K562 (cell line): ENCODE results near the gene ARHGAP42. TPM values are rescaled to one million over a fixed set of nuclear protein-coding genes. Genes with fewer than 3 reads are reported as not detected.

ENCODE experiments used
- ATAC-seq: fragments of 200-7000 bp; cut with Tn5 transposase; 3 replicates; pipeline ENCODE4 v1.9.1; 2020; ENCODE audit warnings: moderate library complexity
- BruUV-seq: library from RNA; stranded (reverse); fragments of 400-500 nt; replicated peaks from 2 replicates; lab custom pipeline; 2021; lab: Mats Ljungman, UMichigan
- CTCF ChIA-PET: fragments of 300-600 bp; formaldehyde crosslinking; extraction: SDS; loops from one replicate; lab custom pipeline; 2021; ENCODE audit warnings: low intra/inter-chr PET ratio; lab: Yijun Ruan, JAX
- POLR2A ChIA-PET: fragments of 300-600, 350-650 bp; sonication (Branson Sonifier 250); formaldehyde crosslinking; extraction: SDS; loops from one replicate; lab custom pipeline; 2021; ENCODE audit warnings: antibody characterized with exemption, inconsistent platforms; lab: Yijun Ruan, JAX
- DNase-seq, 4 experiments: peaks; one replicate each; pipeline versions ENCODE4 v3.0.0 to v3.0.0-alpha.2; 2011 to 2018; ENCODE audit warnings: low spot score in 3 of 4, mixed read lengths in 3 of 4; ENCODE audit errors: extremely low read depth in 1 of 4
- FAIRE-seq: peaks from 2 replicates; lab custom pipeline; 2011; peaks lifted over from hg19 to GRCh38; lab: Jason Lieb, UNC
- H2AFZ ChIP-seq: 2 replicates; pipeline ENCODE4 v1.6.0; 2011; ENCODE audit warnings: low read depth, low read length, control low read depth, inconsistent platforms
- H3K27ac ChIP-seq: fragments of 200-600 bp; 3 replicates; pipeline ENCODE4 v1.8.0; 2011; ENCODE audit warnings: low read depth, mild to moderate bottlenecking, control low read depth, inconsistent platforms, low read length, moderate library complexity, mixed read lengths; ENCODE audit errors: extremely low read depth
- H3K27me3 ChIP-seq, 2 experiments: fragments of 300-600 bp in 1 of 2; 2 replicates in 1 of 2; 3 replicates in 1 of 2; pipeline versions ENCODE4 v1.6.0 to v1.8.0; 2011; ENCODE audit warnings: inconsistent platforms in 2 of 2, low read length in 2 of 2, mild to moderate bottlenecking in 1 of 2, mixed read lengths in 1 of 2, moderate library complexity in 1 of 2; ENCODE audit not compliant: control insufficient read depth in 2 of 2, insufficient read depth in 2 of 2
- H3K36me3 ChIP-seq: fragments of 300-600 bp; 3 replicates; pipeline ENCODE4 v1.8.0; 2011; ENCODE audit warnings: mild to moderate bottlenecking, low read length, inconsistent platforms; ENCODE audit not compliant: control insufficient read depth, insufficient read depth
- H3K4me1 ChIP-seq, 2 experiments: fragments of 200-600 bp in 1 of 2; replicated peaks in 1 of 2; 2 replicates in 1 of 2; 3 replicates in 1 of 2; pipeline versions ENCODE4 v1.5.1 to v1.8.0; 2011; ENCODE audit warnings: inconsistent platforms in 2 of 2, low read length in 2 of 2, mild to moderate bottlenecking in 1 of 2, mixed read lengths in 1 of 2, moderate library complexity in 1 of 2; ENCODE audit not compliant: control insufficient read depth in 2 of 2, insufficient read depth in 2 of 2
- H3K4me2 ChIP-seq: 2 replicates; pipeline ENCODE4 v1.6.1; 2011; ENCODE audit warnings: low read length, control low read depth, inconsistent platforms, mixed read lengths; ENCODE audit not compliant: insufficient read depth
- H3K4me3 ChIP-seq: fragments of 200-600 bp; sonication (generic), shearing (Covaris generic); 2 replicates; pipeline ENCODE4 v1.5.1; 2016; ENCODE audit warnings: control low read depth, inconsistent platforms
- H3K79me2 ChIP-seq: fragments of 200-600 bp; 3 replicates; pipeline ENCODE4 v1.8.0; 2011; ENCODE audit warnings: low read length, inconsistent platforms; ENCODE audit not compliant: control insufficient read depth, insufficient read depth
- H3K9ac ChIP-seq, 2 experiments: 2 replicates each; pipeline versions ENCODE4 v1.6.0 to v1.6.1; 2011; ENCODE audit warnings: low read depth in 2 of 2, low read length in 2 of 2, control low read depth in 1 of 2, inconsistent platforms in 1 of 2, mild to moderate bottlenecking in 1 of 2, mixed read lengths in 1 of 2; ENCODE audit not compliant: insufficient read depth in 1 of 2
- H3K9me1 ChIP-seq: one replicate; pipeline ENCODE4 v1.6.0; 2011; ENCODE audit warnings: inconsistent platforms, mild to moderate bottlenecking, low read length, moderate library complexity; ENCODE audit not compliant: control insufficient read depth, insufficient read depth
- H3K9me3 ChIP-seq: replicated peaks from 2 replicates; pipeline ENCODE4 v1.5.1; 2011; ENCODE audit warnings: low read depth, low read length, inconsistent platforms; ENCODE audit not compliant: control insufficient read depth, insufficient read depth
- H4K20me1 ChIP-seq: replicated peaks from 2 replicates; pipeline ENCODE4 v1.6.1; 2011; ENCODE audit warnings: low read length, inconsistent platforms, mixed read lengths; ENCODE audit not compliant: control insufficient read depth, insufficient read depth
- ATF2 ChIP-seq: sonication (generic); formaldehyde crosslinking; IDR thresholded peaks from 2 replicates; pipeline ENCODE4 v1.8.1; 2022; ENCODE audit warnings: missing genetic modification reagents
- DNMT1 ChIP-seq: fragments of 450-650 bp; IDR thresholded peaks from 2 replicates; pipeline ENCODE4 v1.6.1; 2016; ENCODE audit warnings: antibody characterized with exemption, mild to moderate bottlenecking
- FOS ChIP-seq: IDR thresholded peaks from 3 replicates; pipeline ENCODE4 v1.6.1; 2011; ENCODE audit not compliant: insufficient read length; ENCODE audit errors: extremely low read depth
- FOXA3 ChIP-seq, 2 experiments: fragments of 450-650 bp in 1 of 2; sonication (generic) in 1 of 2; formaldehyde crosslinking; IDR thresholded peaks in 1 of 2; conservative IDR thresholded peaks in 1 of 2; 2 replicates each; pipeline versions ENCODE4 v1.4.0 to v1.8.0; 2020 to 2022; ENCODE audit warnings: mild to moderate bottlenecking in 2 of 2, missing genetic modification reagents in 1 of 2
- GATAD2B ChIP-seq: fragments of 450-650 bp; IDR thresholded peaks from 2 replicates; pipeline ENCODE4 v1.6.1; 2017; ENCODE audit warnings: mild to moderate bottlenecking, borderline replicate concordance
- GTF2A2 ChIP-seq: IDR thresholded peaks from 2 replicates; pipeline ENCODE4 v1.6.1; 2016; ENCODE audit warnings: mild to moderate bottlenecking, missing genetic modification characterization, missing compliant biosample characterization
- NRF1 ChIP-seq, 2 experiments: fragments of 450-650 bp; IDR thresholded peaks in 1 of 2; conservative IDR thresholded peaks in 1 of 2; 2 replicates each; pipeline ENCODE4 v1.6.1; 2014; ENCODE audit warnings: mild to moderate bottlenecking in 2 of 2
- RBFOX2 ChIP-seq: fragments of 200-400 bp; formaldehyde crosslinking; IDR thresholded peaks from 2 replicates; pipeline ENCODE4 v1.6.1; 2017; ENCODE audit warnings: low read depth, mild to moderate bottlenecking, low read length, moderate library complexity
- SIN3A ChIP-seq, 2 experiments: fragments of 150-350 bp in 1 of 2; IDR thresholded peaks; 2 replicates each; pipeline ENCODE4 v1.6.1; 2011 to 2016; ENCODE audit warnings: borderline replicate concordance in 2 of 2, low read depth in 2 of 2, low read length in 2 of 2, mild to moderate bottlenecking in 2 of 2, moderate library complexity in 2 of 2; ENCODE audit not compliant: control insufficient read depth in 1 of 2
- SMARCA4 ChIP-seq: fragments of 450-650 bp; IDR thresholded peaks from 2 replicates; pipeline ENCODE4 v1.6.1; 2016
- SRSF7 ChIP-seq: fragments of 200-400 bp; formaldehyde crosslinking; optimal IDR thresholded peaks from 2 replicates; pipeline ENCODE3; 2017; ENCODE audit warnings: mild to moderate bottlenecking, low read depth, low read length
- ZBTB8A ChIP-seq: fragments of 450-650 bp; IDR thresholded peaks from 2 replicates; pipeline ENCODE4 v1.6.1; 2018; ENCODE audit warnings: mild to moderate bottlenecking, moderate library complexity; ENCODE audit not compliant: partially characterized antibody
- ZKSCAN3 ChIP-seq: fragments of 250-450 bp; sonication (Bioruptor Pico); IDR thresholded peaks from 2 replicates; pipeline ENCODE4 v1.4.0; 2020
- ZNF133 ChIP-seq: fragments of 250-450 bp; sonication (Bioruptor Pico); IDR thresholded peaks from 2 replicates; pipeline ENCODE4 v1.4.0; 2020; ENCODE audit warnings: mild to moderate bottlenecking
- ZNF699 ChIP-seq: fragments of 250-450 bp; sonication (Bioruptor Pico); IDR thresholded peaks from 2 replicates; pipeline ENCODE4 v1.8.0; 2021; ENCODE audit warnings: mild to moderate bottlenecking, moderate library complexity; ENCODE audit not compliant: insufficient replicate concordance
- WGBS: fragments of 100-300 bp; shearing (Covaris generic); methylation state at CpG from one replicate; pipeline ENCODE4 v1.1.6; 2016; ENCODE audit warnings: low coverage, mixed read lengths; ENCODE audit not compliant: insufficient coverage; ENCODE audit errors: missing lambda C conversion rate; 5-methylcytosine and 5-hydroxymethylcytosine counted together
- in situ Hi-C: fragments of 300-500 bp; cut with MboI; formaldehyde crosslinking; loops from 4 replicates; pipeline ENCODE4 v1.15.0; 2018; ENCODE audit warnings: inconsistent platforms, mixed read lengths
- intact Hi-C: fragments of 100-400 bp; cut with micrococcal nuclease; formaldehyde crosslinking; loops from 2 replicates; pipeline ENCODE4 v1.14.2; 2022
- polyA plus RNA-seq, 8 experiments: library from polyadenylated mRNA; depleted of rRNA in 4 of 8; stranded (reverse) in 5 of 8; unstranded in 3 of 8; fragments of >200 nt; fragmentation: Nextera tagmentation in 2 of 8; fragmentation: Illumina TruSeq in 1 of 8; extraction: Ambion mirVana in 2 of 8; extraction: Trizol in 1 of 8; gene quantifications; 2 replicates each; pipeline versions ENCODE4 v1.2.1 to v1.2.3, GENCODE V29; 2011 to 2014; ENCODE audit warnings: inconsistent platforms in 1 of 8, missing spikeins in 1 of 8
- total RNA-seq, 7 experiments: library from RNA; depleted of rRNA in 6 of 7; stranded (reverse); fragments of >200 nt in 6 of 7; fragmentation: Illumina TruSeq in 2 of 7; extraction: Trizol in 2 of 7; gene quantifications; 2 replicates each; pipeline versions ENCODE4 v1.2.1 to v1.2.3, GENCODE V29; 2011 to 2021; ENCODE audit warnings: low replicate concordance in 1 of 7
- TF ChIP-seq, protein P1 (sequence below): fragments of 250-450 bp; sonication (Bioruptor Pico); IDR thresholded peaks from 2 replicates; pipeline ENCODE4 v1.4.0; 2020

The ARHGAP42 gene
- total and polyA plus RNA-seq, 9 of the 15 experiments (the other 6 are each of a cell fraction or from before 2014, with no cell fraction given) = 0.95 to 6.1 (median 2.4) TPM

DNA sequence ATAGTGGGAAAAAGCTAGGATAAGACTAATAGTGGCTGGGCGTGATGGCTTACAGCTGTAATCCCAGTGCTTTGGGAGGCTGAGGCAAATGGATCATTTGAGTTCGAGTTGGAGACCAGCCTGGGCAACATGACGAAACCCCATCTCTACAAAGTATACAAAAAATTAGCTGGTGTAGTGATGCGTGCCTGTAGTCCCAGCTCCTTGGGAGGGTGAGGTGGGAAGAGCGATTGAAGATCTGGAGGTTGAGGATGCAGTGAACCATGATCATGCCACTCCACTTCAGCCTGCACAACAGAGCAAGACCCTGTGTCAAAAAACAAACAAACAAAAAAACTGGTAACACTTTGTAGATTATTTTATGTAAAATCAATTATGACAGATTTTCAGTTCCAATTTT, 8.8 kb downstream of the ARHGAP42 start:
- H2AFZ ChIP-seq = no peak overlapping the region
- H3K9me1 ChIP-seq = no peaks in the 10 kb centered on the region
- no peaks in the 10 kb centered on the region for H3K4me1 ChIP-seq
- in situ Hi-C loops = no loop called here
- no peak overlapping the region for H3K4me2 ChIP-seq
- FAIRE-seq = no peak
- no peaks in the 10 kb centered on the region for H3K79me2 ChIP-seq
- intact Hi-C loops = no loop called here
- H4K20me1 ChIP-seq = no peaks in the 10 kb centered on the region
- ATAC-seq = no peak
- H3K27me3 ChIP-seq = no peaks in the 10 kb centered on the region
- H3K4me3 ChIP-seq = no peak overlapping the region
- POLR2A ChIA-PET = no interaction called here
- H3K9me3 ChIP-seq = no peaks in the 10 kb centered on the region
- BruUV-seq = no TSS peak
- 52% methylated on average over 5 of the region's 5 CpGs for WGBS
- no peak overlapping the region for H3K9ac ChIP-seq
- DNase-seq = no peak
- TF ChIP-seq SMARCA4 (no peak), GTF2A2 (tag) (no peak), NRF1 (conservative IDR thresholded peaks at IDR 0.05 in 1 of 2, IDR thresholded peaks at IDR 0.05 in 1 of 2) (no peak), FOS (no peak), DNMT1 (no peak)
- TF ChIP-seq, protein P1, sequence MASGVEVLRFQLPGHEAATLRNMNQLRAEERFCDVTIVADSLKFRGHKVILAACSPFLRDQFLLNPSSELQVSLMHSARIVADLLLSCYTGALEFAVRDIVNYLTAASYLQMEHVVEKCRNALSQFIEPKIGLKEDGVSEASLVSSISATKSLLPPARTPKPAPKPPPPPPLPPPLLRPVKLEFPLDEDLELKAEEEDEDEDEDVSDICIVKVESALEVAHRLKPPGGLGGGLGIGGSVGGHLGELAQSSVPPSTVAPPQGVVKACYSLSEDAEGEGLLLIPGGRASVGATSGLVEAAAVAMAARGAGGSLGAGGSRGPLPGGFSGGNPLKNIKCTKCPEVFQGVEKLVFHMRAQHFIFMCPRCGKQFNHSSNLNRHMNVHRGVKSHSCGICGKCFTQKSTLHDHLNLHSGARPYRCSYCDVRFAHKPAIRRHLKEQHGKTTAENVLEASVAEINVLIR (CRISPR knock-in tag) = no peak
- H3K27ac ChIP-seq = no peak overlapping the region
- CTCF ChIA-PET = no interaction called here
- no peaks in the 10 kb centered on the region for H3K36me3 ChIP-seq

DNA sequence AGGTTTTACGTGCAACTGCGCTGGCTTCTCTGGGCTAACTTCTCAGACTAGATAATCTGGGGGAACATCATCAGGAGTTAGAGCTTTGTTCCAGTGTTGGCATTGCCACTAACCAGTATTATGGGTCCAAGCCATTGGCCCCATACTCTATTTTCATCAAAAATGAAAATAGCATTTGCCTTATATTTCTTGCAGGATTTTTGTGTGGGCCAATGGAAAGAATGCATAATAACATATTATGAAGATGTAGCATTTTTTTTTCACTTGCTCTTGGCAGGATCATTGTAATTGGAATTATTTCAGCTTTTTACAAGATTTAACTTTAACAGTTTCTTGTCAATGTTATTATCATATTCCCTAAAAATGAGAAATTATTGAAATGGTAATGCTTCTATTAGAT, 16.1 kb downstream of the ARHGAP42 start:
- H3K9me1 ChIP-seq = no peaks in the 10 kb centered on the region
- H3K9ac ChIP-seq = no peak overlapping the region
- no peak overlapping the region for H2AFZ ChIP-seq
- no peaks in the 10 kb centered on the region for H4K20me1 ChIP-seq
- no peak overlapping the region for H3K27ac ChIP-seq
- FAIRE-seq = no peak
- no peaks in the 10 kb centered on the region for H3K4me1 ChIP-seq
- no peak overlapping the region for H3K4me2 ChIP-seq
- BruUV-seq = no TSS peak
- H3K27me3 ChIP-seq = no peaks in the 10 kb centered on the region
- in situ Hi-C loops = no loop called here
- H3K9me3 ChIP-seq = no peaks in the 10 kb centered on the region
- no peaks in the 10 kb centered on the region for H3K36me3 ChIP-seq
- 65% methylated on average over 2 of the region's 2 CpGs for WGBS
- intact Hi-C loops = no loop called here
- H3K79me2 ChIP-seq = no peaks in the 10 kb centered on the region
- ChIA-PET CTCF (no interaction called here), POLR2A (interaction anchor here (1.0 kb wide), 1 partner anchor 15 kb away, joined by 3 read pairs; no protein-coding TSS in a partner anchor)
- DNase-seq = no peak
- ATAC-seq = no peak
- H3K4me3 ChIP-seq = no peak overlapping the region
- no peak for TF ChIP-seq SRSF7
- TF ChIP-seq RBFOX2 = no peak
- no peak for TF ChIP-seq ZNF699 (CRISPR knock-in tag)
- no peak for TF ChIP-seq ATF2 (CRISPR knock-in tag)
- no peak for TF ChIP-seq ZBTB8A
- no peak for TF ChIP-seq SIN3A (IDR thresholded peaks at IDR 0.05; ENCODE audit: borderline replicate concordance in 2 of 2, control insufficient read depth in 1 of 2, low read depth in 2 of 2, low read length in 2 of 2)
- TF ChIP-seq ZKSCAN3 (CRISPR knock-in tag) = no peak
- no peak for TF ChIP-seq GATAD2B
- no peak for TF ChIP-seq ZNF133 (CRISPR knock-in tag)
- TF ChIP-seq FOXA3 (CRISPR knock-in tag; conservative IDR thresholded peaks at IDR 0.05 in 1 of 2, IDR thresholded peaks at IDR 0.05 in 1 of 2) = no peak
